H1 (cell line): ENCODE results near the gene DRAXIN. TPM values are rescaled to one million over a fixed set of nuclear protein-coding genes. Genes with fewer than 3 reads are reported as not detected.

Experiments
- BRCA1 ChIP-seq: IDR thresholded peaks from 2 replicates; pipeline ENCODE4 v1.6.1; 2012; ENCODE audit warnings: low read depth, low read length, improper control_type of control experiment
- RBBP5 ChIP-seq: IDR thresholded peaks from 2 replicates; pipeline ENCODE4 v1.7.1; 2012; ENCODE audit warnings: low read depth, mild to moderate bottlenecking, inconsistent platforms, low read length, moderate library complexity, borderline replicate concordance
- SAP30 ChIP-seq: fragments of 300-600 bp; sonication (generic); IDR thresholded peaks from 2 replicates; pipeline ENCODE4 v1.7.1; 2012; ENCODE audit warnings: low read length, moderate library complexity, mild to moderate bottlenecking, inconsistent platforms; ENCODE audit not compliant: insufficient read depth, insufficient replicate concordance
- SP4 ChIP-seq: IDR thresholded peaks from 2 replicates; pipeline ENCODE4 v1.6.1; 2012; ENCODE audit warnings: low read length, inconsistent platforms
- TAF1 ChIP-seq: IDR thresholded peaks from 2 replicates; pipeline ENCODE4 v1.6.1; 2011; ENCODE audit warnings: mild to moderate bottlenecking, low read depth, low read length
- polyA plus RNA-seq, 7 experiments: library from polyadenylated mRNA; depleted of rRNA in 3 of 7; stranded (reverse) in 5 of 7; unstranded in 2 of 7; fragments of >200 nt in 5 of 7; fragments of 200-250 nt in 2 of 7; gene quantifications; 1 replicate in 5 of 7; 2 replicates in 1 of 7; 4 replicates in 1 of 7; pipeline versions ENCODE4 v1.2.1 to v1.2.3, GENCODE V29; 2011 to 2013; ENCODE audit warnings: missing spikeins in 2 of 7, mixed read lengths in 2 of 7
- total RNA-seq: library from RNA; stranded (reverse); fragmentation: NEBNext Ultra II Directional; extraction: Animal tissue kit (Norgen Biotek cat#: 25700); gene quantifications from 2 replicates; pipeline ENCODE4 v1.2.1, GENCODE V29; 2021
- TF ChIP-seq, protein P1 (sequence below): IDR thresholded peaks from 2 replicates; pipeline ENCODE4 v1.6.1; 2012; ENCODE audit warnings: low read length, inconsistent platforms

DRAXIN gene
- total and polyA plus RNA-seq, 2 of the 8 experiments (the other 6 are each of a cell fraction or from before 2014, with no cell fraction given) = 4.6 to 17.6 TPM

GRCh38 chr1:11641776-11642305 lies 49.7 kb upstream of the DRAXIN start (continued):
- TF ChIP-seq, protein P1, sequence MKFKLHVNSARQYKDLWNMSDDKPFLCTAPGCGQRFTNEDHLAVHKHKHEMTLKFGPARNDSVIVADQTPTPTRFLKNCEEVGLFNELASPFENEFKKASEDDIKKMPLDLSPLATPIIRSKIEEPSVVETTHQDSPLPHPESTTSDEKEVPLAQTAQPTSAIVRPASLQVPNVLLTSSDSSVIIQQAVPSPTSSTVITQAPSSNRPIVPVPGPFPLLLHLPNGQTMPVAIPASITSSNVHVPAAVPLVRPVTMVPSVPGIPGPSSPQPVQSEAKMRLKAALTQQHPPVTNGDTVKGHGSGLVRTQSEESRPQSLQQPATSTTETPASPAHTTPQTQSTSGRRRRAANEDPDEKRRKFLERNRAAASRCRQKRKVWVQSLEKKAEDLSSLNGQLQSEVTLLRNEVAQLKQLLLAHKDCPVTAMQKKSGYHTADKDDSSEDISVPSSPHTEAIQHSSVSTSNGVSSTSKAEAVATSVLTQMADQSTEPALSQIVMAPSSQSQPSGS = no peak
- no peak for TF ChIP-seq TAF1
- no peak for TF ChIP-seq BRCA1
- no peak for TF ChIP-seq SP4
- no peak for TF ChIP-seq SAP30
- TF ChIP-seq RBBP5 = no peak
